Activated T-cell treated with anti-CD3 and anti-CD28 coated beads, Interleukin-2, amount 50 U/mL, for 24 hours (primary cell): ENCODE data around the gene OSBPL7.
A peak's percentile ranks its signal among the peaks of the same experiment; 100 is the strongest.

Experiments
- DNase-seq: peaks from one replicate; pipeline ENCODE4 v3.0.0-alpha.2; 2020
- H3K27ac Mint-ChIP-seq: 2 replicates; pipeline ENCODE4 v1.8.0; 2020; ENCODE audit warnings: mild to moderate bottlenecking, mixed read lengths
- H3K27me3 Mint-ChIP-seq: 2 replicates; pipeline ENCODE4 v1.8.0; 2020; ENCODE audit warnings: mixed read lengths
- H3K36me3 Mint-ChIP-seq: 2 replicates; pipeline ENCODE4 v1.8.0; 2020; ENCODE audit warnings: low read depth, mixed read lengths
- H3K4me1 Mint-ChIP-seq: 2 replicates; pipeline ENCODE4 v1.8.0; 2020; ENCODE audit warnings: low read depth, mixed read lengths
- H3K4me3 Mint-ChIP-seq: 2 replicates; pipeline ENCODE4 v1.8.0; 2020; ENCODE audit warnings: mild to moderate bottlenecking, moderate library complexity, mixed read lengths
- H3K9me3 Mint-ChIP-seq: 2 replicates; pipeline ENCODE4 v1.8.0; 2020; ENCODE audit warnings: mixed read lengths

OSBPL7 gene

DNA sequence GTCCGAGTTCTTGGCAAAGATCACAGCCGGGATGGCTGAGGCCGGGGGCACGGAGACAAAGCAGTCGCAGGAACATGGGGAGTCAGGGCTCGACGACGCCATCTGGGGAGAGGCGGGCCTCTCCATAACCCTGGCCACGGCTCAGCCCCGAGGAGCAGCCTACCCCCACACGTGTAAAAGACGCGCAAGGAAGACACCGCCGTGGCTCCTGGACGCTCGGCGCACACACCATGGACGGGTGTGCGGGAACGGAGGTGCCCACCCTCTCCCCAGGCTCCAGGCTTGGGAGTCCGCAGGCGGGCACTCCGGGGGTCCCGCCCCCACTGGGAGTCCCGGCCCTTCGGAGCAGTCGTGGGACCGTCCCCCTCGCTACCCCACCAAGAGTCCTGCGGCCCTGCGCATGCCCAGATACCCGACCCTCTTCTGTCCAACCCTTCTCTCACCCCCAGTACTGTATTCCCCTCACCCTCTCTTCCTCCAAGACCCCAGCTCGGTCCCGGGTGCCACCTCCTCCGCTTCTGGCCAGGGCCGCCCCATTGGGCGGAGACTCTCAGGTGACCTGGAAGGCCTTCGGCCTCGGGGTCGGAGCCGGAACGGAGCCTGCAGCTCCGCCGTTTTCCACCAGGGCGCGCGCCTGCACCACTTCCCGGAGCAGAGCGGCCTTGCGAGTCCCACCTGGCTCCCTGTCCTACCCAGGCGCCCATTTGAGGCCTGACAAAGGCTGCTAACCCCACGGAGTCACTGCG is 19.3 kb upstream of the OSBPL7 start, which contains the start of gene SCRN2:
Gene SCRN2, minus strand, starts transcription at position 532 of the 746 bp plus-strand sequence. Its CDS starts 430 bp downstream, at position 102.
- Mint-ChIP-seq H3K27me3 (peaks cover 24% of the 10 kb centered on the region), H3K27ac (peak within 1 kb of the TSS; percentile 93), H3K36me3 (peaks cover 26% of the 10 kb centered on the region), H3K4me3 (peak within 1 kb of the TSS; percentile 89), H3K9me3 (no peaks in the 10 kb centered on the region), H3K4me1 (peaks cover 31% of the 10 kb centered on the region)
- peak; percentile 97 for DNase-seq

DNA sequence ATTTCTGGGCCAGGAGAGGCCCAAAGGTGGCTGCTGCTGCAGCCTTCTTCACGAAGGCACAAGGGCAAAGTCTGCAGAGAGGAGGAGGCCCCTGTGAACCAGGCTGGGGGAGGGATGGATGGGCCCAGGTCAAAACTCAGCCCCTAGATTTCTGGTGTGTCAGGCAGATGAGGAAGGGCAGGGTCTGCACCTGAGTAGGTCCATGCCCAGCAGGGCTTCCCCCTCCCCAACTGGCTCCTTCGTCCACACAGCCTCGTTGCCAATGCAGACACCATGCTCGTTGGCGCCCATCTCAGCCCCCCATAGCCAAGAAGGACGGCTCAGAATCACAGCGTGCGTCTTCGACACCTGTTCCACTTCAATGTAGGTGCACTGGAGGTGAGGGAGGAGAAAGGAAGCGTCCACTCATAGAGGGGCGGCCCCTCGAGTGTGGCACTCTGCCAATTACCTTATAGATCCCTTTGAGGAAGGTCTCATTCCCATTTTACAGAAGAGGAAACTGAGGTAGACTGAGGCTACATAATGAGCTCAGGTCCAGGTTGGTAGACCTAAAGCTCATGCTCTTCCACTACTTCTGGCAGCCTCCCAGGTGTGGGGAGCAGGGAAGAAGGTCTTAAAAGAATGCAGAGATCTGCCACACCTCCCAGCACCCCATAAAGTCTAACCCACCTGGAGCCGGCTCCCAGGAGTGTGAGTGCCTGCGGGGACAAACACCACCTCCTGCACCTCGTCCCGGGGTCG is 18.6 kb upstream of the OSBPL7 start:
- H3K4me3 Mint-ChIP-seq: peak overlapping the region; percentile 89
- peaks cover 38% of the 10 kb centered on the region for H3K4me1 Mint-ChIP-seq
- no peak for DNase-seq
- peaks cover 31% of the 10 kb centered on the region for H3K36me3 Mint-ChIP-seq
- peaks cover 17% of the 10 kb centered on the region for H3K27me3 Mint-ChIP-seq
- no peaks in the 10 kb centered on the region for H3K9me3 Mint-ChIP-seq
- H3K27ac Mint-ChIP-seq: peak overlapping the region; percentile 93

DNA sequence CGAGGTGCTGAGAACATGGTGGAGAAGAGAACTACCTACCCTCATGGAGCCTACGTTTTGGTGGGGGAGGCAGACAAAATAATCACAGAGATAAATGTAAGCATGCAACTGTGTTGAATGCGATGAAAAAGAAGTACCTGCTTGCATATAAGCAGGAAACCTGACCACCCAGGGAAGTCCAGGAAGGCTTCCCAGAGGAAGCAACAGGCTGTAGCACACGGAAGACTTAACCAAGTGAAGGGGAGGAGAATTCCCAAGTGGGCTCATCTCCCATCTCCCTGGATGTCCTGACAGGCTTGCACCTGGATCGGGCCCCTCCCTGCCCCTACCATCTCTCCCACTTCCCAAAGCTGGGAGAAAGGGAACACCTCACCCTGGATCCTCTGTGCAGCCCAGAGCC is 17.5 kb upstream of the OSBPL7 start:
- Mint-ChIP-seq H3K4me3 (peak overlapping the region; percentile 18), H3K4me1 (peaks cover 49% of the 10 kb centered on the region), H3K27ac (no peak overlapping the region), H3K36me3 (peaks cover 31% of the 10 kb centered on the region), H3K9me3 (no peaks in the 10 kb centered on the region), H3K27me3 (peaks cover 6% of the 10 kb centered on the region)
- no peak for DNase-seq

DNA sequence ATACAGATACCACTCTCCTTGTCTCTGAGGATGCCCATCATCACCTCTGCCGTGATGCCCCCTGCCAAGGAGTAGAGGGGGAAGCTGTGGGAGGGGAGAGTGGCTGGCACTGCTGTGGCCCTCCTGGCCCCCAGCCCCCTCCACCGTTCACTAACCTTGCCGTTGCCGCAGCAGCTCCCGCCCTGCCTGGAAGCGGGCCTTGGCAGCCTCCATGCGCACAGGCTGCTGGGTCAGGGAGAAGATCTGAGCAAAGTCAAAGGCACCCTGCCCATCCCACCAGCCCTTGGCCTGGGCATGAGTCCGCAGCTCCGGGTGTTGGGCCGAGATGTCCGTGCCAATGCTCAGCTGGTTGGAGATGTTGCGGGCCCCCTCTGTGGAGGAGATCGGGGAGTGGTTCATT is 17.0 kb upstream of the OSBPL7 start:
- peak overlapping the region; percentile 18 for H3K4me3 Mint-ChIP-seq
- H3K27ac Mint-ChIP-seq: no peak overlapping the region
- peaks cover 53% of the 10 kb centered on the region for H3K4me1 Mint-ChIP-seq
- H3K36me3 Mint-ChIP-seq: peaks cover 31% of the 10 kb centered on the region
- H3K27me3 Mint-ChIP-seq: peaks cover 2% of the 10 kb centered on the region
- DNase-seq: no peak
- H3K9me3 Mint-ChIP-seq: no peaks in the 10 kb centered on the region

DNA sequence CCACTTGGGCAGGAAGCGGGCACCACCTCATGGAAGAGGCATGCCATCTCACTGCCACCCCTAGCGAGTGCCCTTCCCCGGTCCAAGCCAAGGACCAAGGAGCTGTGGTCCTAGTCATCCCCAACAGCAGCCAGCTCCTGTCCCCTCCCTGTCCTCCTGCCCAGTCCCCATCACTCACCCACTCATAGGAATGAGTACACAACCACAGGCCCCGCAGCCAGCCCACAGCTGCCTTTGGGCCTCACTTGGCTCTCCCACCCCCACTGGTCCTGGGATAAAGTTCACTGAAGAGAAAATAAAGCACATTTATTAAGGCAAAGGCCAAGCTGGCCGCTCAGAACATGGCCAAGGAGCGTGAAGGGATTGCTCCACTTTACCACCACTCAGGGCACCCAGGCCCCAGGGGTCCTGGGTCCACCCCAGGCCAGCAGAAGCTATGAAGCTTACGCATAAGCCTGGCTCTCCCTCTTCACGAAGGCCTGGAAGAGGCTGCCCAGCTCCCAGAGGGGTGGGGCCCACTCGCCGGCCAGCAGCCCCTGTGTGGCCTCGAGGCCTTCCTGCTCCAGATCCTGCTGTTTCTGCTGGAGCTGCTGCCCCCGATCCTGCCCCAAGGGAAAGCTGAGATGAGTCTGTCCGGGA is 15.9 kb upstream of the OSBPL7 start:
- Mint-ChIP-seq H3K36me3 (peaks cover 31% of the 10 kb centered on the region), H3K4me3 (no peak overlapping the region), H3K4me1 (peaks cover 49% of the 10 kb centered on the region), H3K9me3 (no peaks in the 10 kb centered on the region), H3K27ac (no peak overlapping the region), H3K27me3 (no peaks in the 10 kb centered on the region)
- no peak for DNase-seq

DNA sequence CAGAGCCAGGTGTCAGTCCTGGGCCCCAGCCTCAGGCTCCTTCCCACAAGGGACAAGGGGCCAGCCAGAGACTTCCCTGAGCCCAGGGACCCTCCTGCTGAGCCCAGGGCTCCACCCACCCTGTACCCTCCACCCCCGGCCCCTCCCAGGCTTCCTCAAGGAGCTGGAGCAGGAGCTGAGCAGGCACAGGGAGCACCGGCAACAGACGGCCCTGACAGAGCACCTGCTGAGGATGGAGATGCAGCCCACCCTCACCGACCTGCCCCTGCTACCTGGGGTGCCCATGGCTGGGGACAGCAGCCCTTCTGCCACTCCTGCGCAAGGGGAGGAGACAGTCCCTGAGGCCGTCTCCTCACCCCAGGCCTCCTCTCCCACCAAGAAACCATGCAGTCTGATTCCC is 15.0 kb upstream of the OSBPL7 start:
- Mint-ChIP-seq H3K4me1 (peaks cover 49% of the 10 kb centered on the region), H3K9me3 (no peaks in the 10 kb centered on the region), H3K27ac (no peak overlapping the region), H3K27me3 (no peaks in the 10 kb centered on the region), H3K4me3 (no peak overlapping the region), H3K36me3 (peaks cover 31% of the 10 kb centered on the region)
- no peak for DNase-seq

DNA sequence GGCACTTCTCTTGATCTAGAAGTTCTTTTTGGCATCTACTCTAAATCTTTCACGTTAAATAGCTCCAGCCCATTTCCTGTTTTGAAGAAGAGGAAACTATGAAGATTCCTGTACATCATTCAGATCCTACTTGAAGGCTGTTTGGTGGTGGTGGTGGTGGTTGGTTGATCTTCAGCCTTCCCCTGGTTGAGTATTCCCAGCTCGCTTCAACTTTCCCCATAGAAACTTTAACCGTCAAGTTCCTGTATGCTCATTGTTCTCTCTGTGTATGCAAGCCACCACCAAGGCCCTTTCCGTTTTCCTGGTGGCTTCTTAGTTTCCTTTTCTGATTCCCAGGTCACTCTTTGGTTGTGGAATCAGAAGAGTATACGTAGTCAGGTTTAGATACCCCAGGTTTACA is 13.2 kb upstream of the OSBPL7 start:
- DNase-seq: no peak
- Mint-ChIP-seq H3K9me3 (no peaks in the 10 kb centered on the region), H3K4me1 (peaks cover 49% of the 10 kb centered on the region), H3K27ac (peak overlapping the region; percentile 45), H3K27me3 (no peaks in the 10 kb centered on the region), H3K36me3 (peaks cover 40% of the 10 kb centered on the region), H3K4me3 (no peak overlapping the region)

DNA sequence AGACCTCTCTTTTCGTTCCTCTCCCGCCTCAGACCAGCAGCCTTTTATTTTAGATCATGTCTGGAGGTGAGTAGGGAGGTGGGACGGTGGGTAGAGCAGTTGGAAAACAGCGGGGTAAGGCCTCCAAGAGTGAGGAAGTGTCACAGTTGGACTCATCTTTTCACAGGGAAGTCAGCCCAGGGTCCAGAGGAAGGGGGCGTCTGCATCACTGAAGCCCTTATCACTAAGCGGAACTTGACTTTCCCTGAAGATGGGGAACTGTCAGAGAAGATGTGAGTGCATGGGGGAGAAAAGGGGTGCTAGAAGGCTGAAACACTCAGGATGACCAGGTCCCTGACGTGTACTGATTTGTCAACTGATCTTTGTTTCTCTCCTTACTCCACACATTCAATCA is 10.3 kb upstream of the OSBPL7 start:
- H3K27ac Mint-ChIP-seq: peak overlapping the region; percentile 93
- H3K36me3 Mint-ChIP-seq: peaks cover 47% of the 10 kb centered on the region
- peak overlapping the region; percentile 92 for H3K4me3 Mint-ChIP-seq
- H3K4me1 Mint-ChIP-seq: peaks cover 58% of the 10 kb centered on the region
- no peaks in the 10 kb centered on the region for H3K27me3 Mint-ChIP-seq
- DNase-seq: no peak
- H3K9me3 Mint-ChIP-seq: no peaks in the 10 kb centered on the region

DNA sequence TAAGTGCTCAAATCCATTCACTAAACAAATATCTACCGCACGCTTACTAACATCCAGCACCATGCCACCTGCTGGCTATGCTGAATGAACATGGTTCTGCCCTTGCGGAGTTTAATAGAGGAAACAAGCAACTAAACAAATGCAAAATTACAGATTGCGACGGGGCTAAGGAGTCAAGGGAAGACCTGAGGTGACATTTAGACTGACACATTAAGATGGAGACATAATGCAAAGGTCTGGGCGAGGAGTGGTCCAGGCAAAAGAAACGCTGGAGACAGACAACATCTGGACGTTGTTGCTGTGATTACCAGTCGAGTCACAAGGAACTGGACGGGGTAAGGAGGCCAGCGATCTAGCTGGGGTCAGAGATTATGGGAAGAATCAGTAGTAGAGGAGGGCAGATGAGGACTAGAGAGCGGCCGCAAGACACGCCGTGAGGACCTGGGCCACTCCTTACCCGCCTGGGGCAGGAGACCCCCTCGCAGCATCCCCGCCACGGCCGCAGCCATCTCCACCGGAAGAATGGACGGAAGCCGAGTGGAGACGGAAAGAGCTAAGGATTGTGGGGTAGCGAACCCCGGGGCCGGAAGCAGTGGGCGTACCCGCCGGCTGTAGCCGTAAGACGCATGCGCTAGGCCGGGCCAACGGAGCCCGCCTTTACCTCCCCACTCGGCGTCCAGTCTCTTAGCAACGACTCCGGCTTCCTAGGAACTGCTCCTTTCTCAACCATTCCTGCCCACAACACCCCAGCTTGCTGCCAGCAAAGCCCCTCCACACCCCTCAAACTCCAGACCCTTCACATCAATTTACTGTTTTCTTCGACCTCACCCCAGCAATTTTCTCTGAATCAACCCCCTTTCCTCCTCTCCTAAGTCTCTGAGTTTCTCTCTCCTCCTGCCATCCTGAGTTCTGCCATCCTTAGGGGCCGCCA is 9.7 kb upstream of the OSBPL7 start, which contains the start of the genes LRRC46 and MRPL10:
Gene LRRC46, plus strand, starts transcription at position 668 of the 931 bp plus-strand sequence. CDS start 320 bp downstream, outside the sequence.
Gene MRPL10, minus strand, starts transcription at position 539 of the 931 bp plus-strand sequence. Its CDS starts 30 bp downstream, at position 509.
- H3K36me3 Mint-ChIP-seq: peaks cover 51% of the 10 kb centered on the region
- no peaks in the 10 kb centered on the region for H3K27me3 Mint-ChIP-seq
- no peaks in the 10 kb centered on the region for H3K9me3 Mint-ChIP-seq
- H3K4me1 Mint-ChIP-seq: peaks cover 58% of the 10 kb centered on the region
- DNase-seq: peak; percentile 94
- peak within 1 kb of the TSS; percentile 92 for H3K4me3 Mint-ChIP-seq
- H3K27ac Mint-ChIP-seq: peak within 1 kb of the TSS; percentile 93

DNA sequence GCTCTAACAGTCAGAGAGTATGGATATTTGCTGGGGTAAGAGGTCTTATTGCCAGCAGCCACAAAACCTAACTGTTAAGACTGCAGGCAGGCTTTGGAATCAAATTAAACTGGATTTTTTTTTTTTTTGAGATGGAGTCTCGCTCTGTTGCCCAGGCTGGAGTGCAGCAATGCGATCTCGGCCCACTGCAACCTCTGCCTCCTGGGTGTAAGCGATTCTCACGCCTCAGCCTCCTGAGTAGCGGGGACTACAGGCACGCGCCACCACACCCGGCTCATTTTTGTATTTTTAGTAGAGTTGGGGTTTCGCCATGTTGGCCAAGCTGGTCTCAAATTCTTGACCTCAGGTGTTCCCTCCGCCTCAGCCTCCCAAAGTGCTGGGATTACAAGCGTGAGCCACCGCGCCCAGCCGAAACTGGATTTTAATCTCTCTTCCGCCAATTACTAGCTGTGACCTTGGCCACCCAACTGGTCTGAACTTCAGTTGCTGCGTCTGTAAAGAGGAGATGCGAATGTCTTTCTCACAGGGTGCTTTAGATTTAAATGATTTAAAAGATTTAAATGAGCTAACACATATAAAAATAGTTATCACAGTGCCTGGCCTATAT is 8.9 kb upstream of the OSBPL7 start:
- H3K27me3 Mint-ChIP-seq: no peaks in the 10 kb centered on the region
- peak overlapping the region; percentile 92 for H3K4me3 Mint-ChIP-seq
- H3K4me1 Mint-ChIP-seq: peaks cover 52% of the 10 kb centered on the region
- no peak for DNase-seq
- no peaks in the 10 kb centered on the region for H3K9me3 Mint-ChIP-seq
- peak overlapping the region; percentile 93 for H3K27ac Mint-ChIP-seq
- peaks cover 54% of the 10 kb centered on the region for H3K36me3 Mint-ChIP-seq

DNA sequence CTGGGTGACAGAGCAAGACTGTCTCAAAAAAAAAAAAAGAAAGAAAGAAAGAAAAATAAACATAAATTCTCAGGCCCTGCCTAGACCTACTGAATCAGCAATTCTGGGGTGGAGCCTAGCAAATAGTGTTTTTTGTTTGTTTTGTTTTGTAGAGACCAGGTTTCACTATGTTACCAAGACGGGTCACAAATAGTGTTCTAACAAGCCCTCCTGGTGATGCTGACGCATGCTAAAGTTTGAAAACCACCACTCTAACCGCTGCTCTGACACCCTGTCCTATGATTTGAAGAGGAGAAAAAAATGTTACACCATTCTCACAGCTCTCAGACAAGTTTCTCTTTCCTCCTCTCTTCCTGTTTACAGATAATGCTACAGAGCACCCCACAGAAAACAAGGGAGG is 8.3 kb upstream of the OSBPL7 start:
- no peaks in the 10 kb centered on the region for H3K9me3 Mint-ChIP-seq
- peaks cover 46% of the 10 kb centered on the region for H3K4me1 Mint-ChIP-seq
- H3K4me3 Mint-ChIP-seq: peak overlapping the region; percentile 92
- H3K27ac Mint-ChIP-seq: peak overlapping the region; percentile 93
- DNase-seq: no peak
- no peaks in the 10 kb centered on the region for H3K27me3 Mint-ChIP-seq
- peaks cover 58% of the 10 kb centered on the region for H3K36me3 Mint-ChIP-seq

DNA sequence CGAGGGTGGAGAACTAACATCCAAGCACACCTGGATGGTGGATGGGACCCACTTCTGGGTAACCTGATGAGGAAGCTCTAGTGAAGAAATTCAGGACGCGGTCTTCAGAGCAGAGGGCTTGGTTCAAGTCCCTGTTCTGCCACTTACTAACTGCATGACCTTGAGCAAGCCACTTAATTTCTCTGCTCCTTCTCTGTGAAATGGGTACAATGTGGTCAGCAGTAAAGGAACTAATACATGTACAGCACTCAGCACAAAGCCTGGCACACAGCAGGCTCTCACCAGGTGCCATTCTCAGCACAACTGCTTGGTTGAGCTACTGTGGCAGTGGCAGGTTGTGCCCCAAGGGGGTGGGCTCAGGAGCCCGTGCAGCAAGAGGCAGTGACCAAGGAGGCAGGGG is 1.9 kb upstream of the OSBPL7 start:
- Mint-ChIP-seq H3K27me3 (no peaks in the 10 kb centered on the region), H3K9me3 (no peaks in the 10 kb centered on the region), H3K4me3 (no peak overlapping the region), H3K36me3 (peaks cover 66% of the 10 kb centered on the region), H3K27ac (peak overlapping the region; percentile 33), H3K4me1 (peaks cover 29% of the 10 kb centered on the region)
- no peak for DNase-seq

DNA sequence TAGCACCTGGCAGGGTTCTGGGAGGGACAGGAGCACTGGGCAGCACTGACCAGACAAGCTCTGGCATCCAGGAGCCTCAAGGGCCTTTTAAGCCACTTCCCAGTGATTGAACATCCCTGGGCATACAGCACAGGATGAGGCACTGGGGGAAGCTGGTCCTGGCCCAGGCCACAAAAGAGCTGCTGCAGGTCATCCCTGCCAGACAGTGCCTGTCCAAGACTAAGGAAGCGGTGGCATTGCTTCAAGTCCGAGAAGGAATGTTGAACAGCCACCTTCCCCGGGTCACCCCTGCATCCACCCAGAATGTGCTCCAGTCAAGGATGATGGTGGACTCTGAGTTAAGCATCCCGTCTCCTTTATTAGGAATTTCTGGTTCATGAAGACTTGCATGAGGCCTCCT is 1.2 kb upstream of the OSBPL7 start:
- peaks cover 66% of the 10 kb centered on the region for H3K36me3 Mint-ChIP-seq
- H3K9me3 Mint-ChIP-seq: no peaks in the 10 kb centered on the region
- H3K4me3 Mint-ChIP-seq: peak overlapping the region; percentile 95
- H3K4me1 Mint-ChIP-seq: peaks cover 24% of the 10 kb centered on the region
- no peak for DNase-seq
- no peaks in the 10 kb centered on the region for H3K27me3 Mint-ChIP-seq
- peak overlapping the region; percentile 94 for H3K27ac Mint-ChIP-seq
